HG02571 (cell line): ENCODE data around the gene SND1.

Source experiments
- ATAC-seq: cut with Tn5 transposase; IDR thresholded peaks from one replicate; pipeline ENCODE4 v1.9.1; 2021; ENCODE audit warnings: mild to moderate bottlenecking, moderate library complexity; ENCODE audit not compliant: unreplicated experiment

Gene SND1

GRCh38 chr7:128030263-128030653, 378.3 kb downstream of the SND1 start:
- no peak for ATAC-seq

- ATAC-seq: peak; percentile 36
These were observed 378.9 kb downstream of the SND1 start, which contains the start of gene LRRC4 for GRCh38 chr7:128030654-128031611. LRRC4 (minus strand) TSS chr7:128031437; CDS start chr7:128030640, 797 bp downstream.

GRCh38 chr7:128031901-128032604, 380.1 kb downstream of the SND1 start:
- ATAC-seq: peak; percentile 41

- peak; percentile 4 for ATAC-seq
These were observed 380.7 kb downstream of the SND1 start for GRCh38 chr7:128032605-128033235.

- ATAC-seq: no peak
These were observed 381.3 kb downstream of the SND1 start for GRCh38 chr7:128033246-128033645.

- no peak for ATAC-seq
These were observed 382.8 kb downstream of the SND1 start for GRCh38 chr7:128034825-128035224.

- no peak for ATAC-seq
These were observed 383.7 kb downstream of the SND1 start for GRCh38 chr7:128035712-128036111.

GRCh38 chr7:128036226-128036940, 384.4 kb downstream of the SND1 start:
- peak; percentile 55 for ATAC-seq

GRCh38 chr7:128037081-128037480, 385.1 kb downstream of the SND1 start:
- no peak for ATAC-seq

- ATAC-seq: no peak
These were observed 386.1 kb downstream of the SND1 start for GRCh38 chr7:128037880-128038619.

GRCh38 chr7:128039544-128039953, 387.6 kb downstream of the SND1 start:
- ATAC-seq: no peak

- ATAC-seq: no peak
These were observed 388.2 kb downstream of the SND1 start for GRCh38 chr7:128040205-128040604.

GRCh38 chr7:128041203-128041602, 389.2 kb downstream of the SND1 start:
- ATAC-seq: no peak

GRCh38 chr7:128042012-128042411, 390.0 kb downstream of the SND1 start:
- no peak for ATAC-seq

GRCh38 chr7:128044064-128044463, 392.1 kb downstream of the SND1 start:
- ATAC-seq: no peak

- no peak for ATAC-seq
These were observed 393.2 kb downstream of the SND1 start for GRCh38 chr7:128045158-128045557.

GRCh38 chr7:128045766-128046165, 393.8 kb downstream of the SND1 start:
- ATAC-seq: no peak

- no peak for ATAC-seq
These were observed 400.4 kb downstream of the SND1 start for GRCh38 chr7:128052404-128052803.

- no peak for ATAC-seq
These were observed 401.0 kb downstream of the SND1 start for GRCh38 chr7:128053023-128053422.

GRCh38 chr7:128053991-128054390, 402.0 kb downstream of the SND1 start:
- no peak for ATAC-seq
